Urothelium cell line (cell line): ENCODE data around the gene TTC34.
A peak's percentile ranks its signal among the peaks of the same experiment; 100 is the strongest.

ENCODE experiments used
- DNase-seq: peaks from one replicate; pipeline ENCODE4 v3.0.0; 2011; ENCODE audit warnings: low spot score, mixed read lengths
- FAIRE-seq: peaks from 2 replicates; lab custom pipeline; 2011; peaks lifted over from hg19 to GRCh38; lab: Jason Lieb, UNC

The TTC34 gene

GRCh38 chr1:2830761-2831425, 29.4 kb upstream of the TTC34 start:
- FAIRE-seq (no peak), DNase-seq (no peak)

- DNase-seq (no peak), FAIRE-seq (no peak)
Observed at GRCh38 chr1:2829846-2830615, 28.5 kb upstream of the TTC34 start.

- FAIRE-seq, result no peak
- no peak for DNase-seq
Observed at GRCh38 chr1:2828586-2829250, 27.2 kb upstream of the TTC34 start.

- FAIRE-seq (no peak), DNase-seq (no peak)
Observed at GRCh38 chr1:2826736-2827292, 25.3 kb upstream of the TTC34 start.

- FAIRE-seq (no peak), DNase-seq (no peak)
Observed at GRCh38 chr1:2826316-2826715, 24.8 kb upstream of the TTC34 start.

- FAIRE-seq (no peak), DNase-seq (no peak)
Observed at GRCh38 chr1:2825487-2826189, 24.1 kb upstream of the TTC34 start.

GRCh38 chr1:2824999-2825398, 23.5 kb upstream of the TTC34 start:
- DNase-seq (no peak), FAIRE-seq (no peak)

- DNase-seq, result no peak
- FAIRE-seq, result no peak
Observed at GRCh38 chr1:2823921-2824610, 22.6 kb upstream of the TTC34 start.

- no peak for FAIRE-seq
- DNase-seq, result no peak
Observed at GRCh38 chr1:2822621-2823145, 21.2 kb upstream of the TTC34 start.

GRCh38 chr1:2821966-2822620, 20.6 kb upstream of the TTC34 start:
- FAIRE-seq, result no peak
- peak; percentile 20 for DNase-seq

- FAIRE-seq (no peak), DNase-seq (no peak)
Observed at GRCh38 chr1:2821373-2821955, 20.0 kb upstream of the TTC34 start.

- no peak for FAIRE-seq
- no peak for DNase-seq
Observed at GRCh38 chr1:2820731-2821372, 19.4 kb upstream of the TTC34 start.

- FAIRE-seq (no peak), DNase-seq (no peak)
Observed at GRCh38 chr1:2819831-2820730, 18.6 kb upstream of the TTC34 start.

- no peak for FAIRE-seq
- DNase-seq, result no peak
Observed at GRCh38 chr1:2819429-2819828, 17.9 kb upstream of the TTC34 start.

- DNase-seq (no peak), FAIRE-seq (no peak)
Observed at GRCh38 chr1:2817784-2818564, 16.5 kb upstream of the TTC34 start.

GRCh38 chr1:2816786-2817185, 15.3 kb upstream of the TTC34 start:
- no peak for FAIRE-seq
- no peak for DNase-seq

GRCh38 chr1:2815551-2815950, 14.1 kb upstream of the TTC34 start:
- DNase-seq, result no peak
- no peak for FAIRE-seq
